Epithelial cell of esophagus (primary cell): Measurements from ENCODE around the gene SPTLC3.

ENCODE experiments used
- DNase-seq: peaks from one replicate; pipeline ENCODE4 v3.0.0; 2010; ENCODE audit warnings: low read depth
- H3K4me3 ChIP-seq: 2 replicates; pipeline ENCODE4 v1.5.1; 2011; ENCODE audit warnings: mild to moderate bottlenecking, low read length, control low read depth
- TF ChIP-seq, protein P1 (sequence below): IDR thresholded peaks from 2 replicates; pipeline ENCODE4 v1.5.1; 2011; ENCODE audit warnings: low read depth, mild to moderate bottlenecking, low read length, control low read depth, inconsistent platforms; ENCODE audit not compliant: insufficient read depth; ENCODE audit errors: missing control alignments

The SPTLC3 gene

DNA sequence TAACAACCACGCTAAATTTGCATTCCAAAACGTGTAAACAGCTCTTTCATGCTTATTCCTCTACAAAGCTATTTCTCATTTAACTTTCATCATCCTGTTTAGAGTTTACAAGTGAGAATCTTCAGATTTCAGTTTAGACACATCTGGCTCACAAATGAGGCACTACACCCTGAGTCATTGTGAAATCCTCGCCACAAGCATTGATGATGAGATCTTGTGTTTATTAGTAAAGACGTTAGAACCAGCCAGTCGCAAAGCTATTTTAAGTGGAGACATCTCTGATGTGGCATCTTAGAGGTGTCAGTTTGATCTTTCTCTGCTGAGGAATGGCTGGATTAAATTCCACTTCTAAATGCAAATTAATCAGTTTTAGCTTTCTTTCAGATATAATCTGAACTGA is 204.0 kb downstream of the SPTLC3 start:
- peak; percentile 47 for DNase-seq
- TF ChIP-seq, protein P1, sequence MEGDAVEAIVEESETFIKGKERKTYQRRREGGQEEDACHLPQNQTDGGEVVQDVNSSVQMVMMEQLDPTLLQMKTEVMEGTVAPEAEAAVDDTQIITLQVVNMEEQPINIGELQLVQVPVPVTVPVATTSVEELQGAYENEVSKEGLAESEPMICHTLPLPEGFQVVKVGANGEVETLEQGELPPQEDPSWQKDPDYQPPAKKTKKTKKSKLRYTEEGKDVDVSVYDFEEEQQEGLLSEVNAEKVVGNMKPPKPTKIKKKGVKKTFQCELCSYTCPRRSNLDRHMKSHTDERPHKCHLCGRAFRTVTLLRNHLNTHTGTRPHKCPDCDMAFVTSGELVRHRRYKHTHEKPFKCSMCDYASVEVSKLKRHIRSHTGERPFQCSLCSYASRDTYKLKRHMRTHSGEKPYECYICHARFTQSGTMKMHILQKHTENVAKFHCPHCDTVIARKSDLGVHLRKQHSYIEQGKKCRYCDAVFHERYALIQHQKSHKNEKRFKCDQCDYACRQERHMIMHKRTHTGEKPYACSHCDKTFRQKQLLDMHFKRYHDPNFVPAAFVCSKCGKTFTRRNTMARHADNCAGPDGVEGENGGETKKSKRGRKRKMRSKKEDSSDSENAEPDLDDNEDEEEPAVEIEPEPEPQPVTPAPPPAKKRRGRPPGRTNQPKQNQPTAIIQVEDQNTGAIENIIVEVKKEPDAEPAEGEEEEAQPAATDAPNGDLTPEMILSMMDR: no peak
- H3K4me3 ChIP-seq: no peak overlapping the region

DNA sequence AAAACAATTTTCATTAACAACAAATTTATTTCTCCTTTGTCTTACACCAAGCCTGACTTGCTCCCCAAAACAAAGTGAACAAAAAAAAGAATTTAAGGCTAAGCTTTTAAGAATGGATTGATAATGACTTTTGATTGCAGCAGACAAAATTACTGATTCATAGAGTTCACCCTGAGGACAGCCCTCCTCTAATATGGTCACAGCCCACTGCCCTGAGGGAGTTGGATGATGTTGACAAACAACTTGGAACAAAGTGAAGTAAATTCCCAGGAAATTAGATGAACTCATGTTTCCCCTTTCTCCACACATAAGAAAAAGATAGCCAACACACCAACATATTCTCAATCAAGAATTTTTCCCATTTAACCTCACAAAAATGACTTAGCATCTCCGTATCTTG is 204.6 kb downstream of the SPTLC3 start:
- no peak overlapping the region for H3K4me3 ChIP-seq
- TF ChIP-seq, protein P1: no peak
- no peak for DNase-seq

DNA sequence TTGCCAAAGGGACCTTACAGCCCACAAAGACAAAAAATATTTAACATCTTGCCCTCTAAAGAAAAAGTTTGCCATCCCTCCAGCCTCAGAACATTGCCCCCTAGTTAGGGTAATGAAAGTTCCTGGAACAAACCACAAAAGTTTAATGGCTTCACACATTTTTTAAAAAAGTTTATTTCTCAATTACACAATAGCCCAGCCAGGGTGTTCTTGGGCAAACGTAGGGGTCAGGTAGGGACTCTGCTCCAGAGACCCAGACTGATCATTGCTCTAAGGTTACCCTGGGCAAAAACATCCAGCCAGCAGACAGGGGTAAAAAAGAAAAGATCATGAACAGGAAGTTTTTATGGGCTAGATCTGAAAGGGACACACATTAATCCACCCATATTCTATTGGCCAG is 207.8 kb downstream of the SPTLC3 start:
- TF ChIP-seq, protein P1: no peak
- H3K4me3 ChIP-seq: no peak overlapping the region
- no peak for DNase-seq
